Stimulated activated CD8-positive, alpha-beta memory T cell treated with anti-CD3 and anti-CD28 coated beads, Interleukin-7, amount 100 ng/mL, for 1 hour (primary cell): Measurements from ENCODE around the gene RASEF.
"Not testable (repeated sequence)": the region's sequence is repeated elsewhere in the genome, so short reads cannot be mapped to it uniquely, and the experiment has no call there.

Experiments used
- DNase-seq, 2 donors: peaks; one replicate each; pipeline ENCODE4 v3.0.0-alpha.2; 2020; ENCODE audit warnings: low read depth in 2 of 2

The RASEF gene

GRCh38 chr9:82975176-82975575 is 87.8 kb downstream of the RASEF start:
- DNase-seq: no peak

GRCh38 chr9:82972446-82972845 is 90.5 kb downstream of the RASEF start:
- no peak for DNase-seq

GRCh38 chr9:82970359-82970758 is 92.6 kb downstream of the RASEF start:
- DNase-seq: no peak

- DNase-seq: no peak
These were observed 93.7 kb downstream of the RASEF start for GRCh38 chr9:82969291-82969690.

- no peak for DNase-seq
These were observed 94.1 kb downstream of the RASEF start for GRCh38 chr9:82968816-82969215.

- no peak for DNase-seq
These were observed 94.6 kb downstream of the RASEF start for GRCh38 chr9:82968388-82968787.

- no peak for DNase-seq
These were observed 101.3 kb downstream of the RASEF start for GRCh38 chr9:82961504-82962125.

- no peak for DNase-seq
These were observed 105.2 kb downstream of the RASEF start for GRCh38 chr9:82957529-82958379.

GRCh38 chr9:82949203-82949602 is 113.7 kb downstream of the RASEF start:
- no peak for DNase-seq

- no peak for DNase-seq
These were observed 122.6 kb downstream of the RASEF start for GRCh38 chr9:82940376-82940775.

GRCh38 chr9:82939451-82939850 is 123.5 kb downstream of the RASEF start:
- DNase-seq: no peak

GRCh38 chr9:82938426-82939218 is 124.3 kb downstream of the RASEF start:
- no peak for DNase-seq

GRCh38 chr9:82936561-82936960 is 126.4 kb downstream of the RASEF start:
- DNase-seq: not testable (repeated sequence)

GRCh38 chr9:82934949-82935348 is 128.0 kb downstream of the RASEF start:
- DNase-seq: no peak

- DNase-seq: not testable (repeated sequence)
These were observed 128.9 kb downstream of the RASEF start for GRCh38 chr9:82934025-82934424.

- DNase-seq: no peak
These were observed 132.8 kb downstream of the RASEF start for GRCh38 chr9:82930116-82930515.
